Measurements from ENCODE around the gene AOC2. TPM values are rescaled to one million over a fixed set of nuclear protein-coding genes. Genes with fewer than 3 reads are reported as not detected.

The AOC2 gene
- total RNA-seq, 1 donor from 2014 or later = 4.1 TPM

GRCh38 chr17:42809250-42809649 is 35.1 kb upstream of the AOC2 start:
- no peak overlapping the region for H3K4me3 Mint-ChIP-seq (ENCODE audit: low read depth)
- H3K9me3 Mint-ChIP-seq (ENCODE audit: low read depth) = no peaks in the 10 kb centered on the region
- no peak overlapping the region for H3K27ac Mint-ChIP-seq
- peaks cover 13% of the 10 kb centered on the region for H3K36me3 Mint-ChIP-seq (ENCODE audit: insufficient read depth)
- peaks cover 8% of the 10 kb centered on the region for H3K4me1 Mint-ChIP-seq (ENCODE audit: low read depth)
- TF ChIP-seq CTCF (IDR thresholded peaks at IDR 0.05; ENCODE audit: unreplicated experiment) = no peak
- H3K27me3 Mint-ChIP-seq = no peaks in the 10 kb centered on the region
- DNase-seq (ENCODE audit: low spot score, unreplicated experiment) = no peak

GRCh38 chr17:42814633-42815399 is 29.6 kb upstream of the AOC2 start:
- TF ChIP-seq CTCF (IDR thresholded peaks at IDR 0.05; ENCODE audit: unreplicated experiment) = no peak
- Mint-ChIP-seq H3K9me3 (ENCODE audit: low read depth) (no peaks in the 10 kb centered on the region), H3K36me3 (ENCODE audit: insufficient read depth) (peaks cover 21% of the 10 kb centered on the region), H3K4me1 (ENCODE audit: low read depth) (no peaks in the 10 kb centered on the region), H3K4me3 (ENCODE audit: low read depth) (no peak overlapping the region), H3K27ac (no peak overlapping the region), H3K27me3 (no peaks in the 10 kb centered on the region)
- DNase-seq (ENCODE audit: low spot score, unreplicated experiment) = no peak

DNA sequence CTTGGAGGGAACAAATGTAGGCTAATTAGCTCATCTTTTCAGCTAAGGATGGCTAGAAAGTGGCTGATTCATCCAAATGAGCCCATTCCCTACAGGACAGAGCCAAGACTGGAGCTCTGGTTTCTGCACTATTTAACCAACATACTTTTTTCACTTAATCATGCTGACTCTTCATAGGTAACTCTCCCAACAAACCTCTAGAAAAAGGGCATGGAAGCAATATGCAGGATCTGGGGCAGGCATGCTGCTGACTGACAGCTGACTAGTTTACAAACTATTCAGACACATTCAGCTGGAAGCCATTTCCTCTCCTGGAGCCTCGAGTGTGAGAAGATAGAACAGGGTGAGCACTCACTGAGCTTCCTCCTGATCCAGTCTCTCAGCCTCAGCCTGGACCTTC is 26.5 kb upstream of the AOC2 start:
- Mint-ChIP-seq H3K9me3 (ENCODE audit: low read depth) (no peaks in the 10 kb centered on the region), H3K36me3 (ENCODE audit: insufficient read depth) (peaks cover 21% of the 10 kb centered on the region), H3K4me3 (ENCODE audit: low read depth) (no peak overlapping the region), H3K27me3 (no peaks in the 10 kb centered on the region), H3K27ac (no peak overlapping the region), H3K4me1 (ENCODE audit: low read depth) (no peaks in the 10 kb centered on the region)
- DNase-seq (ENCODE audit: low spot score, unreplicated experiment) = no peak
- TF ChIP-seq CTCF (IDR thresholded peaks at IDR 0.05; ENCODE audit: unreplicated experiment) = no peak

GRCh38 chr17:42818379-42818778 is 26.0 kb upstream of the AOC2 start:
- Mint-ChIP-seq H3K27me3 (no peaks in the 10 kb centered on the region), H3K27ac (no peak overlapping the region), H3K4me3 (ENCODE audit: low read depth) (no peak overlapping the region), H3K4me1 (ENCODE audit: low read depth) (peaks cover 1% of the 10 kb centered on the region), H3K9me3 (ENCODE audit: low read depth) (no peaks in the 10 kb centered on the region), H3K36me3 (ENCODE audit: insufficient read depth) (peaks cover 21% of the 10 kb centered on the region)
- TF ChIP-seq CTCF (IDR thresholded peaks at IDR 0.05; ENCODE audit: unreplicated experiment) = no peak
- no peak for DNase-seq (ENCODE audit: low spot score, unreplicated experiment)

DNA sequence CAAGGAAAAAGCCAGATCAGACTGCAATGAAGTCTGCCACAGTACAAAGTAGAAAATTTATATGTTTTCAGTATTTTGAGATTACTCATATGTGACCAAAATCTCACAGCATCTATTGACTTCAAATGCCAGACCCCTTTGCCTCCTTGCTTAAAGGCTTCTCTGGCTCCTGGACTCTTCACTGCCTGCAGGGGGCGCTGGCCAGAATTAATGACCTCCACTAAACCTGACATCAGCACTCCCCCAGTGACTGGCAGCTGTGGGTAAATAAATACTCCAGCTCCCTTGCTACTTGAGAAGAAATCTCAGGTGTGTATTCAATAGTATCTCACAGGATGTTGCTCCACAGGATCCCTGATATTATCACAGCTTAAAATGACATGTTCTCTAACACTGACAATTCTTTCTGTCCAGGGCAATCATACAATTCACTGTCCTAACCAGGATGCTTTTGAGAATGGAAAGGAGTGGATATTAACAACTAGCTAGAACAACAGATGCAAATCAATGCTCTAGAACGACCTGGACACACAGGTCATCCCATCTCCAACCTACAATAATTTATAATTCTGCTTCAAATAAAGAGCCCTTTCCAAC is 24.3 kb upstream of the AOC2 start:
- peak; percentile 80 for TF ChIP-seq CTCF (IDR thresholded peaks at IDR 0.05; ENCODE audit: unreplicated experiment)
- Mint-ChIP-seq H3K9me3 (ENCODE audit: low read depth) (no peaks in the 10 kb centered on the region), H3K27me3 (no peaks in the 10 kb centered on the region), H3K4me1 (ENCODE audit: low read depth) (peaks cover 5% of the 10 kb centered on the region), H3K4me3 (ENCODE audit: low read depth) (no peak overlapping the region), H3K36me3 (ENCODE audit: insufficient read depth) (peaks cover 12% of the 10 kb centered on the region), H3K27ac (peak overlapping the region; percentile 71)
- DNase-seq (ENCODE audit: low spot score, unreplicated experiment) = peak; percentile 28

Measured in progenitor cell of endocrine pancreas (in vitro differentiated cells).